ENCODE results near the gene MFSD1. TPM values are rescaled to one million over a fixed set of nuclear protein-coding genes. Genes with fewer than 3 reads are reported as not detected.

MFSD1 gene
- polyA plus RNA-seq, 2 of the 4 experiments (the other 2 are of a cell fraction), result 41.5 to 53.2 TPM

- no peak overlapping the region for H3K4me2 ChIP-seq
- POLR2A ChIA-PET, result no interaction called here
- DNase-seq (ENCODE audit: low read depth in 1 of 2, low spot score in 1 of 2) (no peak), FAIRE-seq (no peak), ATAC-seq (no peak)
- H3K4me1 ChIP-seq, result no peaks in the 10 kb centered on the region
- no peak overlapping the region for H3K27ac ChIP-seq
- TF ChIP-seq CTCF (IDR thresholded peaks at IDR 0.05) (no peak), MAX (IDR thresholded peaks at IDR 0.05) (no peak), GATA3 (IDR thresholded peaks at IDR 0.05; ENCODE audit: borderline replicate concordance) (no peak), BCL3 (IDR thresholded peaks at IDR 0.05) (no peak), E2F6 (IDR thresholded peaks at IDR 0.05; ENCODE audit: borderline replicate concordance, low read depth) (no peak), BHLHE40 (IDR thresholded peaks at IDR 0.05; ENCODE audit: low read depth, low read length) (no peak), CHD4 (IDR thresholded peaks at IDR 0.05; ENCODE audit: borderline replicate concordance) (no peak), HOXB5 (CRISPR knock-in tag; IDR thresholded peaks at IDR 0.05) (no peak), NFE2L2 (conservative IDR thresholded peaks at IDR 0.05; ENCODE audit: low read length) (no peak), CEBPB (IDR thresholded peaks at IDR 0.05) (no peak), ZSCAN20 (CRISPR knock-in tag; IDR thresholded peaks at IDR 0.05) (no peak), HOXB13 (CRISPR knock-in tag; IDR thresholded peaks at IDR 0.05; ENCODE audit: low read depth) (no peak), KDM1A (IDR thresholded peaks at IDR 0.05; ENCODE audit: low read depth) (no peak)
- CTCF ChIA-PET, result interaction anchor here (0.8 kb wide), 1 partner anchor 384 kb away, joined by 3 read pairs; no protein-coding TSS in a partner anchor
- no peaks in the 10 kb centered on the region for H3K9me3 ChIP-seq
- H3K4me3 ChIP-seq, result no peak overlapping the region
Measured at GRCh38 chr3:158875700-158876099, 73.8 kb downstream of the MFSD1 start.

Other genes starting within 250 kb of the MFSD1 start
- gene MLF1, start 230.9 kb upstream of the MFSD1 start, polyA plus RNA-seq (2011; rRNA removed), result 12.4 and 18.6 TPM in 2 replicates
- gene MLF1, start 230.9 kb upstream of the MFSD1 start, polyA plus RNA-seq (2017; fragmentation: RNase III; extraction: RNeasy Plus Mini Kit Qiagen cat#74134 plus additional on column Dnase treatment), result 12.6 to 16.9 TPM (median 13.5 TPM) in 3 replicates
- 54.5 and 71.4 TPM in 2 replicates for gene GFM1, start 157.5 kb upstream of the MFSD1 start, polyA plus RNA-seq (2011; rRNA removed)
- gene GFM1, start 157.5 kb upstream of the MFSD1 start, polyA plus RNA-seq (2017; fragmentation: RNase III; extraction: RNeasy Plus Mini Kit Qiagen cat#74134 plus additional on column Dnase treatment), result 47.0 to 50.9 TPM (median 48.8 TPM) in 3 replicates
- 131 and 135 TPM in 2 replicates for gene LXN, start 129.4 kb upstream of the MFSD1 start, polyA plus RNA-seq (2011; rRNA removed)
- 36.5 to 51.8 TPM (median 37.9 TPM) in 3 replicates for gene LXN, start 129.4 kb upstream of the MFSD1 start, polyA plus RNA-seq (2017; fragmentation: RNase III; extraction: RNeasy Plus Mini Kit Qiagen cat#74134 plus additional on column Dnase treatment)
- gene RARRES1, start 69.6 kb upstream of the MFSD1 start, polyA plus RNA-seq (2011; rRNA removed), result 33.4 and 38.4 TPM in 2 replicates
- 8.5 to 16.6 TPM (median 10.9 TPM) in 3 replicates for gene RARRES1, start 69.6 kb upstream of the MFSD1 start, polyA plus RNA-seq (2017; fragmentation: RNase III; extraction: RNeasy Plus Mini Kit Qiagen cat#74134 plus additional on column Dnase treatment)

All from A549 (cell line).